CD4-positive, alpha-beta T cell treated with Interleukin-2 at 100 ng/mL for 4 hours (primary cell): Measurements from ENCODE around the gene AMHR2.

Experiments
- DNase-seq: peaks from one replicate; pipeline ENCODE4 v3.0.0-alpha.2; 2020; ENCODE audit warnings: low spot score

AMHR2 gene

DNA sequence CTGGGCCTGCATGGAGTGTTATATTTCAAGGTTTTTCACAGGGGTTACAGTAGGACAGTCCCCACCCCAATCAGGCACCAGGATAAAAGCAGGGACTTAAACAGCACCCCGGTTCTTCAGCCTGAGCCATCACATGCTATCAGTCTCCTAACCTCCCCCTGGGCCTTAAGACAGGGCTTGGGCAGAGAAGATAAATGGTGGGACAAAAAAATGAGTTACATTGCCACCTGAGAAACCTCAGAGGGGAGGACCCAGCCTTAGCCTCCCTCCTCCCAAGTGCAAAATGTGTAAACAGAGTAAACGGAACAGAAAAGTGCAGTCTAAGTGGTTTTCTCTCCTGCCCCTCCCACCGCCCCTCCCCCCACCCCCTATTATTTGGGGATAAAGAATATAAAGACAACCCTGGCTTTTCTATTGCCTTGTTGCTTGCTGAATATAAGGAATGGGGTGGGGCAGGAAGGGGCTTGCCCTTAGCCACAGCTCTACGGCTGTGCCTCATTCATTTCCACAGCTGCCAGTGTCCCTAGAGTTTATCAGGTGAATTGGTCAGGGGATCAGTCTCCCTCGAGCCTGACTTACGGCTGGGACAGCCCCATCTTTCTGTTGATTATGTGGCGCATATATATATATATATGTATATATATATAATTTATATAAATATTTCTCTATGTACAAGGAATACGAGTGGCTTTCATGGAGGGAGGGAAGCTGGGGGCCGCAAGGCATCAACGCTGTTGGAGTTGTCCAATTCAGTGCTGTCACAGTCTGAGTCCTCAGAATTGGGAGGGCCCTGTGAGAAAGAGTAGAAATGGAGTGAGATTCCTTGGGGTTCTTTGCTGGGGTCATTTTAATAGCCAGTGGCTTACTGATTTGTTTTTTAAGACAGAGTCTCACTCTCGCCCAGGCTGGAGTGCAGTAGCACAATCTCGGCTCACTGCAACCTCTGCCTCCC is 57.1 kb downstream of the AMHR2 start:
- no peak for DNase-seq
